ENCODE measurements around the gene COPE. TPM values are rescaled to one million over a fixed set of nuclear protein-coding genes. Genes with fewer than 3 reads are reported as not detected.

Gene COPE
- total and polyA plus RNA-seq, 2 of the 4 experiments (the other 2 are of a cell fraction): 347 to 461 TPM

GRCh38 chr19:18860725-18861124, 58.5 kb downstream of the COPE start:
- Histone ChIP-seq H3K9ac (ENCODE audit: low read depth, low read length) (no peak overlapping the region), H2BK20ac (ENCODE audit: low read depth, low read length) (no peak overlapping the region), H4K5ac (ENCODE audit: low read depth, low read length) (no peak overlapping the region), H2BK120ac (ENCODE audit: low read depth, low read length) (no peak overlapping the region), H3K4me3 (ENCODE audit: insufficient read depth, low read depth, low read length) (no peak overlapping the region), H3K56ac (ENCODE audit: extremely low read depth, insufficient read depth, low read length) (no peak overlapping the region), H2AK9ac (replicated peaks; ENCODE audit: low read depth, low read length, poor library complexity) (no peak overlapping the region), H3K4ac (ENCODE audit: low read depth, low read length) (no peak overlapping the region), H4K20me1 (ENCODE audit: insufficient read depth, low read length) (peaks cover 15% of the 10 kb centered on the region), H3K14ac (replicated peaks; ENCODE audit: low read depth, low read length) (no peak overlapping the region), H4K91ac (ENCODE audit: insufficient read depth, low read depth, low read length) (no peak overlapping the region), H3K9me3 (ENCODE audit: control insufficient read depth, insufficient read depth, low read length) (no peaks in the 10 kb centered on the region), H2BK15ac (ENCODE audit: low read depth, low read length) (no peak overlapping the region), H3K27me3 (ENCODE audit: control insufficient read depth, insufficient read depth, low read length) (no peaks in the 10 kb centered on the region), H3K79me1 (ENCODE audit: low read depth in 1 of 2, low read length in 2 of 2) (peaks cover 8 to 39% of the 10 kb centered on the region in 2 experiments; a peak in 3 of 4 replicates), H3K27ac (ENCODE audit: insufficient read depth, low read length) (no peak overlapping the region), H2BK5ac (ENCODE audit: low read depth, low read length, poor library complexity, severe bottlenecking) (no peak overlapping the region), H3K4me1 (ENCODE audit: control insufficient read depth, insufficient read depth, low read length) (no peaks in the 10 kb centered on the region), H3K18ac (ENCODE audit: low read depth, low read length) (no peak overlapping the region), H3K23ac (ENCODE audit: low read depth, low read length) (no peak overlapping the region), H2AFZ (replicated peaks; ENCODE audit: low read length, poor library complexity) (no peak overlapping the region), H4K8ac (ENCODE audit: low read depth in 2 of 2, low read length in 2 of 2) (no peak overlapping the region), H3K36me3 (ENCODE audit: control insufficient read depth, insufficient read depth, low read length) (peaks cover 90% of the 10 kb centered on the region), H2AK5ac (ENCODE audit: low read depth, low read length) (no peak overlapping the region), H3K4me2 (ENCODE audit: low read depth, low read length) (no peak overlapping the region), H3K9me1 (ENCODE audit: insufficient read depth, low read length) (no peaks in the 10 kb centered on the region)
- ATAC-seq (ENCODE audit: low read depth) (no peak), DNase-seq (no peak)
- intact Hi-C loops (cut with micrococcal nuclease) (no loop called here), in situ Hi-C loops (cut with MboI; ENCODE audit: low sequenced_read_pairs) (no loop called here), dilution Hi-C loops (cut with HindIII; ENCODE audit: low sequenced_read_pairs, unreplicated experiment) (no loop called here)
- POLR2A ChIA-PET (ENCODE audit: unreplicated experiment): no interaction called here
- no TSS peak for BruUV-seq (replicated peaks)
- 95% methylated on average over 15 of the region's 17 CpGs; no CpG with 5 or more reads in 1 of the 2 experiments for WGBS, 2 experiments (ENCODE audit: extremely low coverage in 2 of 2, insufficient read length in 1 of 2)
- TF ChIP-seq CEBPB (IDR thresholded peaks at IDR 0.05; ENCODE audit: low read depth, low read length) (no peak), FOS (IDR thresholded peaks at IDR 0.05; ENCODE audit: low read depth, low read length) (no peak), ELK1 (IDR thresholded peaks at IDR 0.05; ENCODE audit: borderline replicate concordance, low read depth, low read length) (no peak), RAD21 (IDR thresholded peaks at IDR 0.05; ENCODE audit: low read length) (no peak), NFE2L2 (IDR thresholded peaks at IDR 0.05; ENCODE audit: low read depth, low read length) (no peak), MAFK (IDR thresholded peaks at IDR 0.05; ENCODE audit: low read depth, low read length) (no peak)
- CTCF ChIA-PET: no interaction called here
